HG03521 (cell line): ENCODE data around the gene NEDD4L.

ENCODE experiments used
- ATAC-seq: cut with Tn5 transposase; IDR thresholded peaks from one replicate; pipeline ENCODE4 v1.9.1; 2021; ENCODE audit warnings: mild to moderate bottlenecking, moderate library complexity; ENCODE audit not compliant: unreplicated experiment

The NEDD4L gene

DNA sequence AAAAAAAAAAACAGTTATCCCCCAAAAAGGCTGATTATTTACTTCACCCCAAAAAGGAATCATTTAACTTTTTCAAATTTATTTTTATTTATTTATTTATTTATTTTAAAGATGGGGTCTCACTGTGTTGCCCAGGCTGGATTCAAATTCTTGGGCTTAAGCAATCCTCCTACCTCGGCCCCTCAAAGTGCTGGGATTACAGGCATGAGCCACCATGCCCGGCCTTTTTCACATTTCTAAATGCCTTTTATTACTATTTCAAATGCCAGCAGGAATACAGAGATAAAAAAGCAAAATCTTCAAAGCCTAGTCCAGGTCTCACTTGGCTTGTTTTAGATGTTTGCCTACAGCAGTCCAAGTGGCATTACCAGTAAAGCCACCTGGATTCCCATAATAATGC is 345.7 kb downstream of the NEDD4L start:
- ATAC-seq = no peak

DNA sequence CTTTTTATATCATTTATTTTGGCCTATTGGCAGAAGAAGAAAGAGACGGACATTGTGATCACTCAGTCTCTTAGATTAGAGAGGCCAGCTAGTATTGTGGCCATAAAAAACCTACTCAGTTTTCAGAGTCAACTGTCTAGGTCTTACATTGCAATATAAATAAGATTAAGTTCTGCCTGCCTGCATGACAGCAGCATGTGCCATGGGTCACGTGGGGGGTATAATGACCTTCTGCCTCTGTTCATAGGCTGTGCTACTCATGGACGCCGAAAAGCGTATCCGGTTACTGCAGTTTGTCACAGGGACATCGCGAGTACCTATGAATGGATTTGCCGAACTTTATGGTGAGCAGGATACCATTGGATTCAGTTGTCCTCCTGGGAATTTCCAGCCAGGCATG is 346.4 kb downstream of the NEDD4L start:
- ATAC-seq = no peak

DNA sequence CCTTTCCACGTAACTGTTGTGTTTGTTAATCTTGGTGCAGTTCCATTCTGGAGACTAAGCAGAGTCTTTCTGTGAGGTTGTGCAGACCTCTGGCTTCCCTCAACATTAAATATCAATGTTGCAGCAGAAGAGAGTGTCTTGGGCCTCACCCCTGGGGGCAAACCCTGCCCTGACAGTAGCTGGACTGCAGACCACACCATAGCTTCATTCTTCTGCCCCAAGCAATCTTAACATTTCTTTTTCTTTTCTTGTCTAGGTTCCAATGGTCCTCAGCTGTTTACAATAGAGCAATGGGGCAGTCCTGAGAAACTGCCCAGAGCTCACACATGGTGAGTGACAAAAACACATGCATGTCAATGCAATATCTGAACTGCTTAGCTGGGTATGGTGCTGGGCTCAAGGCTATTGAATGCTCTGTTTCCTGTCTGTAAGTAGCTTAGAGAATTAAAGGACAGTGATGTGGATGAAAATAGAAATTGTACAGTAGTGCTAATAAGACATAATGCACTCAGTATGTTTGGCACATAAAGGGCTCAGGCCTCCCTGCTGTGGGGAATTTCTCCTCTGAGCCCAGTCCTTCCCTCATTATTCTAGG is 347.3 kb downstream of the NEDD4L start:
- ATAC-seq = no peak

DNA sequence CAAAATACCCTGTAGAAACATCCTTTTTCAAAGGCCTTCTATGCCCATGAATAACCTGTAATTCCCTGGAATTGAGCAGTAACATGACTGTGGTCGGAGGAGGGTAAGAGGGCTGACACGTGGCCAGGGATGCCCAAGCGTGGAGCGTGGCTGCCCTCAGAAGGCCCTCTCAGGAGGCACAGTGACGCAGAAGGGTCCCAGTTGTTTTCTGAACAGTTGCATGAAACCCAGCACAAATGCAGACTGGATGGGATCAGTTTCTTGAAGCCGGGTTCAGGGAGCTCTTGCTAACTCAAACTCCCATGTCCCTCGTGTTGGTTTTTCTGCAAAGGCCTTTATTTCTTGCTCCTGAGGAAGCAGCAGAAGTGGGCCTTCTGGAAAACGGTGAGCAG is 347.9 kb downstream of the NEDD4L start:
- ATAC-seq = no peak

DNA sequence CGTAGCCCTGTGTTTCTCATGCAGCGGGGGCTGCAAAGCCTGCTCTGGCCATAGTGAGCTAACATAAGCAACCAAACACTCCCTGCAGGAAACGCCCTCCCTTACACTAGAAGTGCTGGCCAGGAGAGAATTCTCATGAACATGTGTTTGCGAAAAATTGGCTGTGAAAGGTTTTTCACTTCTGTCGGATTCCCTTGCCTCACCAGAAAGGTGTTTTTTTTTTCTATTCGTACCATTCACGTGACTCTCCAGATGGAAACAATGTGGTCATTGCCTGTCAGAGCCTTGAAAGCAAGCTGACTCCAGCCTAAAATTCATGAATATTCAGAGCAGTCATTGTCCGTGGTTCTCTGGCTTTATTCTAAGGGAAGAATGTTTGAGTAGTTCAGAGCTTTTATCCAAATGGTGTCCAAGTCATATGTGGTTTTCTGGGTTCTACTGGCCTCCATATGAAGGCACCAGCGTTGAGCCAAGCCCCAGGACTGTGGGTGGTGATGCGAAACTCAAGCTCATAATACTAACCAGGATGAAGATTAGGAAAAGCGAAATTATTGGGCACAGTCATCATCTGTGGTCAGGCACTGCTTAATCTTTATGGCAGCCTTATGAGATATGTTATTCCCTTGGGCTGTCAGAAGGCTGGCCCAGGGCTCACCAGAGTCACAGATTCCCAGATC is 348.4 kb downstream of the NEDD4L start:
- ATAC-seq = no peak

DNA sequence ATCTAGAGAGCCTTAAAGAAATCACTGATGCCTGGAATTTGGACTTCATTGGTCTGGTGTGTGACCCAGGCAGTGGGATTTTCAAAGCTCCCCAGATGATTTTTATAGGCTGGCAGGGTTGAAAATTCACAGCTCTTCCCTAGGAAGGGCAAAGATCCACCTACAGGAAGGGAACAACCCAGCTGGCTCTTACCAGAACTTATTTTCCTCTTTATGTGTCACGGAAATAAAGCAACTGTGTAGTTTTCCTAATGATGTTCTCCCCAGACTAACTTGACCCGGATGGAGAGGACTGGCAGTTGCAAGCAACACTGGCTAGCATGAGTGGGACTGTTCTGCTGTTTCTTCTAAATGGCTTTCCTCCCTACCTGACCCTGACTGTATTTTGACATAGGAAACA is 349.3 kb downstream of the NEDD4L start:
- ATAC-seq = no peak

DNA sequence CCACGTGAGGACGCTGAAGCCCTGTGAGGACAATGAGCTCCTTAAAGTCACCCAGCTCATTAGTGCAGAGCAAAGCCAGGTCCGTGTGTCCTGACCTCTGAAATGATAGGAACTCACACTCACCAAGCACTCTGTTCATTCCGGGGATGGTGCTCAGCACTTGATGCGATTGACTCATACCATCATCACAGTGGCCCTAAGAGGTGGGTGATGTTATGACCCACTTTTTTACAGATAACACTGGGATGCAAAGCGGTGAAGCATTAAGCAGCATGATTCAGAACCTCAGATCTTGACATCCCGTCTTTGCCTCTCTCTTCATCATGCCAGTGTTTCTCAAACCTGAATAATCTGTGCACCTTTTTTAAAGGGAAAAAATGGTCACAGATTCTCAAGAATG is 350.0 kb downstream of the NEDD4L start:
- ATAC-seq = no peak

DNA sequence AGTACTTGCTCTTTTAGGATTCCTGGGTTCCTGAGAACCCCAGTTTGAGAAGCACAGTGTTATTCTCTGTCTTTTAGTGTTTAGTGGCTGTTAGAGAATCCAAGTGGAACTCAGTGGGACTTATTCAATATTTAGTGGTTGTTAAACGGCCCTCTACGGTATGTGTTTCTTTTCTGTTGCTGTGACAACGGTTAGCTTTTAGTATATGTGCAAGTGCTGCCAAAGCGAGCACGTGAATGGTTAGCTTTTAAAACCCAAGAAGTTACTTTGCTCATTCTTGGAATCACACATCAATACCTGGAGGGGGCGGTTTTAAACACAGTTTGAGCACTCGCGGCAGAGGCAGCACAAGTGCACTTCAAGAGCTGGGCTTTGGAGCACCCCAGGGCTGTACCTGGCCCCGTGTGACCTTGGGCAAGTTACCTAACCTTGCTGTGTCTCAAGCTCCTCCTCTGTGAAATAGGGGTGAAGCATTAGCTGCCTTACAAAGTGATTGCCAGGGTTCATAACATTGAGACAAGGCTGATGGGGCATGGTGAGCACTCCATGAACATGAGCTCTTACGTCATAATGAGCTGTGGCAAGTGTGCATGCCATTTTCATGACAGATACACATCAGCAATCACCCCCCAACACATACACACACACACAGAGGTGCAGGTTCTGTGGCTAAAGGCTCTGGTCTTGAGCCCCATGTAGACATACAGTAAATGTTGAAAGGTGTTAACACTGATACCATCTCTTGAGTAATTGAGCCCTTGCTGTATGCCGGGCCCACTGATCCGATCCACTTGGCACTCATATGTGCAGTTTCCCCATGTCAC is 350.8 kb downstream of the NEDD4L start:
- no peak for ATAC-seq

DNA sequence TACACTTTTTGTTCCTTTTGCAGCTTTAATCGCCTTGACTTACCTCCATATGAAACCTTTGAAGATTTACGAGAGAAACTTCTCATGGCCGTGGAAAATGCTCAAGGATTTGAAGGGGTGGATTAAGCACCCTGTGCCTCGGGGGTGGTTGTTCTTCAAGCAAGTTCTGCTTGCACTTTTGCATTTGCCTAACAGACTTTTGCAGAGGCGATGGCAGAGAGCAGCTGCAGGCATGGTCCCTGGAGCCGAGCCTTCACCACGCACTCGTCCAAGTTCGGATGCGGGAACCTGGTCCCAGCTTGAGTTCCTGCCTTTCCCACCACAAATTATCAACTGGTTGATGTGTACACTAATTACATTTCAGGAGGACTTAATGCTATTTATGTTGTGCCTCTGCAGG is 352.1 kb downstream of the NEDD4L start:
- no peak for ATAC-seq

DNA sequence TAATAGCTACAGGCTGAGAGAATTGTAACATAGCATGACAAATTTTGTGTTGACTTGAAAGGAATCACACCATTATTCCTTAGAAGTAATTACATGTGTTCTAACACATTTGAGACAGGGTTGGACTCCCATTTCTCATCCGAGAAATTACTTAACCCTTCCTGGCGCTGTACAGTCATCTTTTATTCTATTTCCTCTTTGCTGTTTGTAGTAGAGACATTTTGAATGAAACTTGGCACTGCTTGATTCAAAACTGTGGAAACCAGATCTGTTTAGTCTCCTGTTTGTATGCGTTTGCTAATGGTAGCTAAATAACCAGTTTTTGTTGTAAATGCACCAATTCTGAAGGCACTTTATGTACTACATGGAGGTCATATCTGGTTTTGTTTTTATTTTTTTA is 352.9 kb downstream of the NEDD4L start:
- ATAC-seq = no peak

DNA sequence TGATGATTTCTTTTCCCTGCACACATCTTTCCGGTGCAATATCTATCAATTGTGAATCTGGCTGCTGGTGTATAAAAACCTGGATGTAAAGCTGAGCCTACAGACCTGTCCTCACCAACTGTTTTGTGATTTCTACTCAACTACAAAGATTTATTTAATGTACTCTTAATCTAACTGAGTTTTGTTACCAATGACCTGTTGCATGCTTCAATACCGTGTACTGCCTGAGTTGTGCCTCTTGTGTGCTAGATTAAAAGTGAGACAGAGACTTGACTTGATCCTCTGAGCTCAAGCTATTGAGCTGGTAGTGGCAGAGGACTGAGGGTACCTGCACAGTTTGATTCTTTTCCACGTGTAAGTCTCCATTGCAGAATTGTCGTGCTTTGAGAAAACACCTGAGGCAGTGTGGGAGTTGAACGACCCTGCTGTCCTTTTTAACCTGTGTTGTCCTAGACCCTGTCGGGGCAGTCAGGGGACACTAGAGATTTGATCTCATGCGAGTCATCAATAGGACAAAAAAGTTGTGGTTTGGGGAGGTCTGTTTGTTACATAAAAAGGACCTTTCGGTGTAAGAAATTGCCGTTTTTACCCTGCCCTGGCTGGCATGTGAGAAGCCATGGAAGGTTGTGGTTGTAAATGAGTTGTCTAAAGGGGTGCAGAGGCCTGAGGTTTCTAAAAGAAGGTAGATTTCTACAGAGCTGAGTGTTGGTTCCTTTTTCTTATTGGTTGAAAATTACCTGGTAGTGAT is 353.5 kb downstream of the NEDD4L start:
- ATAC-seq = no peak

DNA sequence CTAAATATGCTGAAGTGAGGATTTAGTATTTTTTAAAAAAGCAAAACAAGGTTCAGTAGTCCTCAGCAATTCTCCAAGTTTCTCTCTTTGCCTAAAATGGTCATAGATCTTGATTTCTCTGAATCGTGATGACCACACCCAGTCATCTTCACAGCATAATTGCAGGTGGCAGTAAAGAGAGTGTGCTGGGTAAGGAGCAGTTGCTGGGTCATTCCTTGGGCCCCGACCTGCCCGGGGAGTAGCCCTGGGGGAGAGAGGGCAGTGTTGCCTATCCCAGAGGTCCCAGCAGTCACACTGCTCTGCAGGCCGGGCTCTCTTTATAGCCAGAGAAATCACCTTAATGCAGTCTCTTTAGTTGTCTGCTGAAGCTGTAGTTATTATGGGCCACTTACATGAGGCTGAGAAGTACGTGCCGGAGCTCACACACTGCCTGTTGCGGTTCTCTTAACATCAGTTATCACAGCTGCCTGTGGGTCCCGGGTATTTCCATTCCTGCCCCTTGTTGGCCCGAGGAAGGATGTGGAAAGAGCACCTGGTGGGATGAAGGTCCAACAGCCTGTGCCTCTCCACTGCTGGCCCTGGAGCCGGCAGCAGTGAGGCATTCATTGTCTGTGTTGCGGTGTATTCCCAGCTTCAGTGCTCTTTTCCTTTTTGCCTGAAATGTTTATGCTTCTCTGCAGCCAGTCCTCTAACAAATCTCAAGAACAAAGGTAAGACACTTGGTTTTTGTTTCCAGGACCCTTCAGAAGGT is 354.8 kb downstream of the NEDD4L start:
- no peak for ATAC-seq

DNA sequence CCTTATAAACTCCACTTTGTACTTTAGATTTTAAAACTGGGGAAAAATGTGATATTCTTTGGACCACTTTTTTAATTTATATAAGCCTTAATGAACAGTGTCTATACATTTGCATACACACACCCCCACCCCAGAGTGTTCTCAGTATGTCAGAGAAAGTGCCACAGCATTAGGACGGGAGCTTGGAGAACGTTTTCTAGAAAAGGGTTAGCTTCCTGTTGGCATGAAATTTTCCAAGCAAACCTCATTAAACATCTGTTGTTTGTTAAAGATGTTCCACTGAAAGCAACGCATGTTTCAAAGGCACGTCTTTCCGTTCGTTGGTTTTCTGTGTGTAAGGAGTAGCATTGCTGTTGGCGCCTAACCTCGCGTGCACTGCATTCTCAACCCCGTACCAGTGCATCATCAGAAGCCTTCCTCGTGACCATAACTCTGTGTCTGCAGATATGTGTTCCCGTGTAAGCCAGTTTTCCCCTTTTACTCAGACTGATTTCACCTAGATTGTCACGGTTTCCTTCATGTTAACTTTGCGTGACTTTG is 356.4 kb downstream of the NEDD4L start:
- ATAC-seq = no peak

DNA sequence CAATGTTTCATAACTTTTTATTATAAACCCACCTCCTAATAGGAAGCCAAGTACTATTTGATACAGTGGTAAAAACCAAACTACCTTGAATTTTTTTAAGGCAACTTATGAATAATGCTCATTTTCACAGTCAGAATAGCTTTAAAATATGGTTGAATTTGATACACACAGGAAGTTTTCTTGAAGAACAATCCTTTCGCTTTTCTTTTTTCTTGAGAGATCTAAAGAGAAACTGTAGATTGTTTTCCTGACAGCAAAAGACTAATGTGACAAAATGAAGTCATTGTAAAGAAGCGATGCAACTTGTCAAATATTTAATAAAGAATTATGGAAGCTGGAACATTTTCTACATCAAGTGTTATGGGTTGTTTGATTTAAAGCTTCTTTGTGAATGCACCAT is 357.2 kb downstream of the NEDD4L start:
- no peak for ATAC-seq

DNA sequence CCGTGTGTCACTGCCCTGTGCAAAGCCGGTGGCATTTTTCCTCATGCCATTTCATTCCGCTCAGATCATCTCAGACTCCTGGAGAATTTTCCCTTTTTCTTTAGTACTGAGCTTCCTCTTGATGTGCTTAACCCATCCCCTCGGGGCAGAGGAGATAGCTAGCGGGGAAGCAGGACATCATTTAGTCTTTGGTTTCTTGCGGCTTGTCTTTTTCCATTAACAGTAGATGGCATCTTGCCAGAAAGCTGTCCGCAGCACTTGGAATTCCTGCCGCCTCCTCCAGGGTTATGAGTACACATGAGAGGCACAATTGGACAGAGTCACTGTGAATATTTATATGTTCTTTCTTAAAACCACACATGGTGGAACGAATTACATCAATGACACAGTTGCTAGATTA is 358.2 kb downstream of the NEDD4L start:
- no peak for ATAC-seq

DNA sequence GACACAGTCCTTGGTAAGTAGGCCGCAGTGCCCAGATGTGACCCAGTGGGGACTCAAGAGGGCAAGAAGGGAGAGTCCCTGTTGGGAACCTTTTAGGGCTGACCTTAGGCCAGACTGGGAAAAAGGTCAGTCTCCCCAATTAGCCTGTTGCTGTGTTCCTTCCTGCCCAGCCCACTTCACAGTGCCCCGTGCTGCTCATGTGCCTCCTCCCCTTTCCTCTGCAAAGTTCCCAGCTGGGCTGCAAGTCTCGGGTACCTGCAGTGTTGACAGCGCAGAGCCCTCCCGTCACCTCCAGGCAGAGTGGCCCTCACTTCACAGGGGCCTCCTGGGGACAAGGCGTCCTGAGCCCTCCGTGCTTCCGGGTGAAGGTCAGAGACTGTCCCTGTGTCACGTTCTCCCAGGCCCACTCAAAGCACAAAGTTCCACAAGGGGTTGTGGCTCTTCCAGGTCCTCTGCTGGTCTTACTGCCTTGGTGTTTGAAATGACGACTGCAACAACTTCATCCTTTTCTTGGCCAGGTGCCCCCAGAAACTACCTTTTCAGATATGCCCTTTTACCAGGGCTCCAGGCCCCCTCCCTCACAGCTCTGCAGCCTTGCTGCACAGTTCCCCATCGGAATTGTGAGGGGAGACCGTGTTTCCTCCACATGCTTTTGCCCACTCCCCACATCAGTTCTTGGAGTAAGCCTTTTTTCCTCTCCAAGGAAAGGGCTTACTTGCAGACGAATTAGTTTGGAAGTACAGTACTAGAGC is 359.1 kb downstream of the NEDD4L start:
- no peak for ATAC-seq

DNA sequence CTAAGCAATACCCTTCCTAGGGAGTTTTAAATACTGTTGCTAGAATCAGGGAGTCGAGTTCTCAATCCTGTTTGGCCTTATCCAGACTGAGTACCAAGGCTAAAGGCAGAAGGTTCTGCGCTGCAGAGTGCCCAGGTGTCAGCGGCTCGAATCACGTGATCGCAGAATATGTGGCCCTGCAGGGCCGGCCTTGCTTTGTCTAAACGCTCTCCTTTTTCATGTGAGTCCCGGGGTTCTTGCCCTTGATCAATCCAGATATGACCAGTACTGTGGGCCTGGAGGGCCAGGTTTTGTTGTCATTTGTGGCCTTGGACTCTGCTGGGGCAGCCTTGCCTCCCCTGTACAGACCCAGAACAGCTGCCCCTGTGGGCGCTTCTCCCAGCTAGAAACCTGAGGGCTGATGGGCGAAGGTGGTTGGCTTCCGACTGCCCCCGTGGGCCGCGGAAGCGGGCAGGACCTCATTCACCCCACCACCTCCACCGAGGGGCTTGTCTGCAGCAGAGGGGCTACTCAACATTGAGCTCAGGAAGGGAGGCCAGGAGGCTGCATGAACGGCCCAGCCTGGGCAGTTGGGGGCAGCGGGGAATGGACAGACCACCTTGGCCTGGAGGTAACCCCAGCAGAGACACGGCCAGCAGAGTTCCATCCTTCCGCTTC is 359.9 kb downstream of the NEDD4L start:
- no peak for ATAC-seq

DNA sequence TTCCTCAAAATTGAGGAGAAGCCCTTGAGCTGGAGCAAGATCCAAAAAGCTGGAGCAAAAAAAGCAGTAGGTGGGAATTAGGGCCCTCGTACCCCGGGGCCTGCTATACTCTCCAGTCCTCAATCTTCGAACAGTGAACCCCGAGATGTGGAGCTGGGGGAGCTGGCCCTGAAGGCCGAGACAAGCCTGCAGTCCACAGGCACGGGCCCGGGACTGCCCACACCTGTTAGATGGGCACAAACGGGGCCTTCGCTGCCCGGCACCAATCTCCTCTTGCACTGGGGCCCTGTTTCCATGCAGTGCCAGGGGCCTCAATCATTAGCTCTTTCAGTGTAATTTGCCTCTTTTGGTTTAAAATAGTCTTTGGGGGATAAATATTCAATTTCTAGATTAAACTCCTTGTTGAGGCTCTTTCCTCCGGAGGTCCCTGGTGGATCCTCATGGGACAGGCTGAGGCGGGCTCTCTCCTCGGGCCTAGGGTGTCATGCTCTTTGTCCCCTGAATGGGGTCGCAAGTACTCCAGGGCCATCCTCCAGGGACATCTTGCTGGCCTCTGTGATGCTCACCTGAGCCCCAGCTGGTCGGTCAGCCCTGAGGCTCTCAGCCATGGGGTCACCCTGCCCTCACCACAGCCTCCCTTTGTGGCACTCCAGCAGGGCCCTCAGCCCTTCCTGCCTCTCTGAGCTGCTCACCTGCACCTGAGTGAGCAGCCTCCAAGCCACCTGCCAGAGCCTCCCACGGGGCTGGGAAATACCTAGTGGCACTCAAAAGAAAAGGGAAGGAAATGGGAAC is 361.3 kb downstream of the NEDD4L start:
- no peak for ATAC-seq

DNA sequence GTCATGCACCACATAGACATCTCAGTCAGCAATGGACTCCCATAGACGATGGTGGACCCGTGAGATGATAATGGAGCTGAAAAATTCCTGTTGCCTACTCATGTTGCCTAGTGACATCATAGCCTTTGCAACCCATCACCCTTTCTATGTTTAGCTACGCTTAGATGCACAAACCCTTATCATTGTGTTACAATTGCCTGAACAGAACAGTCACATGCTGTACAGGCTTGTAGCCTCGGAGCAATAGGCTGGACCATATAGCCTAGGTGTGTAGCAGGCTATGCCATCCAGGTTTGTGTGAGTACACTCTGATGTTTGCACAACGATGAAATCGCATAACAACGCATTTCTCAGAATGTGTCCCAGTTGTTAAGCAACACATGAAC is 363.2 kb downstream of the NEDD4L start:
- ATAC-seq = no peak
